Lower lobe of right lung (tissue), 2 donors: ENCODE data around the gene PPIA. TPM values are rescaled to one million over a fixed set of nuclear protein-coding genes. Genes with fewer than 3 reads are reported as not detected.

Experiments
- ATAC-seq, 2 donors: fragments of 200-7000 bp; cut with Tn5 transposase; one replicate each; pipeline ENCODE4 v1.9.1; 2020 to 2022; ENCODE audit warnings: mild to moderate bottlenecking in 2 of 2, moderate library complexity in 2 of 2
- DNase-seq: peaks from one replicate; pipeline ENCODE4 v3.0.0-alpha.2; 2020
- H3K27ac ChIP-seq: fragments of 200-600 bp; one replicate; pipeline ENCODE4 v1.8.0; 2022
- H3K27me3 ChIP-seq: fragments of 200-600 bp; one replicate; pipeline ENCODE4 v1.8.0; 2022; ENCODE audit warnings: low read depth
- H3K36me3 ChIP-seq: fragments of 200-600 bp; one replicate; pipeline ENCODE4 v1.8.0; 2022; ENCODE audit warnings: mild to moderate bottlenecking
- H3K4me1 ChIP-seq: fragments of 200-600 bp; one replicate; pipeline ENCODE4 v1.8.0; 2022
- H3K4me3 ChIP-seq: fragments of 200-600 bp; one replicate; pipeline ENCODE4 v1.8.0; 2022; ENCODE audit warnings: mild to moderate bottlenecking
- H3K9me3 ChIP-seq: fragments of 200-600 bp; one replicate; pipeline ENCODE4 v1.8.0; 2022
- CTCF ChIP-seq: fragments of 200-600 bp; IDR thresholded peaks from one replicate; pipeline ENCODE4 v1.8.0; 2022; ENCODE audit warnings: antibody characterized with exemption, mild to moderate bottlenecking
- intact Hi-C: fragments of 100-400 bp; cut with DNase I; formaldehyde crosslinking; loops from one replicate; pipeline ENCODE4 v1.11.0; 2022
- total RNA-seq: library from RNA; stranded (reverse); fragmentation: NEBNext Ultra II Directional; extraction: Animal tissue kit (Norgen Biotek cat#: 25700); gene quantifications from one replicate; pipeline ENCODE4 v1.2.1, GENCODE V29; 2021
- donor health status: DM: no; HTN: yes; CAD: no; lungs with severe emphysema.

PPIA gene
- total RNA-seq, 1 donor from 2014 or later, result 964 TPM

- TF ChIP-seq CTCF, result no peak
- DNase-seq, result no peak
- no peak for ATAC-seq
- intact Hi-C loops, result no loop called here
- Histone ChIP-seq H3K4me3 (no peak overlapping the region), H3K36me3 (peaks cover 9% of the 10 kb centered on the region), H3K9me3 (no peaks in the 10 kb centered on the region), H3K27ac (no peak overlapping the region), H3K27me3 (no peaks in the 10 kb centered on the region), H3K4me1 (peaks cover 27% of the 10 kb centered on the region)
Observed at GRCh38 chr7:44794331-44794730, 2.1 kb upstream of the PPIA start.

GRCh38 chr7:44796034-44796503 lies 412 bp upstream of the PPIA start:
- ATAC-seq, result peak; percentile 26 to 33
- Histone ChIP-seq H3K36me3 (peaks cover 27% of the 10 kb centered on the region), H3K27me3 (no peaks in the 10 kb centered on the region), H3K9me3 (no peaks in the 10 kb centered on the region), H3K27ac (peak overlapping the region; percentile 99), H3K4me1 (peaks cover 35% of the 10 kb centered on the region), H3K4me3 (peak overlapping the region; percentile 87)
- intact Hi-C loops, result no loop called here
- TF ChIP-seq CTCF, result no peak
- DNase-seq, result no peak

GRCh38 chr7:44797329-44798258 lies 1.1 kb downstream of the PPIA start:
- H3K9me3 ChIP-seq, result no peaks in the 10 kb centered on the region
- peak; percentile 57 for TF ChIP-seq CTCF
- peak; percentile 92 for DNase-seq
- intact Hi-C loops, result no loop called here
- H3K4me1 ChIP-seq, result peaks cover 35% of the 10 kb centered on the region
- peak overlapping the region; percentile 87 for H3K4me3 ChIP-seq
- peak; percentile 86 to 87 for ATAC-seq
- peak overlapping the region; percentile 99 for H3K27ac ChIP-seq
- no peaks in the 10 kb centered on the region for H3K27me3 ChIP-seq
- H3K36me3 ChIP-seq, result peaks cover 42% of the 10 kb centered on the region

- DNase-seq (no peak), ATAC-seq (no peak)
- peak overlapping the region; percentile 99 for H3K27ac ChIP-seq
- intact Hi-C loops, result no loop called here
- peak overlapping the region; percentile 87 for H3K4me3 ChIP-seq
- peaks cover 35% of the 10 kb centered on the region for H3K4me1 ChIP-seq
- H3K27me3 ChIP-seq, result no peaks in the 10 kb centered on the region
- no peak for TF ChIP-seq CTCF
- H3K36me3 ChIP-seq, result peaks cover 54% of the 10 kb centered on the region
- H3K9me3 ChIP-seq, result no peaks in the 10 kb centered on the region
Observed at GRCh38 chr7:44798649-44799305, 2.3 kb downstream of the PPIA start.

- no peak for ATAC-seq
- Histone ChIP-seq H3K4me3 (no peak overlapping the region), H3K27me3 (no peaks in the 10 kb centered on the region), H3K4me1 (peaks cover 35% of the 10 kb centered on the region), H3K9me3 (no peaks in the 10 kb centered on the region), H3K27ac (no peak overlapping the region), H3K36me3 (peaks cover 65% of the 10 kb centered on the region)
- no peak for DNase-seq
- TF ChIP-seq CTCF, result no peak
- intact Hi-C loops, result no loop called here
Observed at GRCh38 chr7:44799939-44800338, 3.5 kb downstream of the PPIA start.
